GM19452 (cell line): ENCODE data around the gene ADARB2.

Source experiments
- ATAC-seq: cut with Tn5 transposase; IDR thresholded peaks from one replicate; pipeline ENCODE4 v1.9.1; 2021; ENCODE audit not compliant: unreplicated experiment

ADARB2 gene

DNA sequence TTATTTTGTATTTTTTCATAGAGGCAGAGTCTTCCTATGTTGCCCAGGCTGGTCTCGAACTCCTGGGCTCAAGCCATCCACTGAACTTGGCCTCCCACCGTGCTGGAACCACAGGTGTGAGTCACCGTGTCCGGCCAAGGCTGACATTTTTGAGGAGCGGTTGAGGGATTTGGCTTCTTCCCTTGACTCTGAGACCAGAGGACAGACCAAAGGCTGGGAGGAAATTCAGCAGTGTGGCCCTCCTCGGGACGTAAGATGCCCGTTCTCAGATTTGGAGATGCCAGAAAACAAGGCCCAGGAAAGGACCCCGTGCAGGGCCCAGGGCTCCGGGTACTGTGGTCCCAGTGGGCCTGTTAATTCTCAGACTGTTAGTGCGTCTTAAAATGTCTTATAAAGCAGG lies 535.0 kb downstream of the ADARB2 start:
- ATAC-seq = no peak

DNA sequence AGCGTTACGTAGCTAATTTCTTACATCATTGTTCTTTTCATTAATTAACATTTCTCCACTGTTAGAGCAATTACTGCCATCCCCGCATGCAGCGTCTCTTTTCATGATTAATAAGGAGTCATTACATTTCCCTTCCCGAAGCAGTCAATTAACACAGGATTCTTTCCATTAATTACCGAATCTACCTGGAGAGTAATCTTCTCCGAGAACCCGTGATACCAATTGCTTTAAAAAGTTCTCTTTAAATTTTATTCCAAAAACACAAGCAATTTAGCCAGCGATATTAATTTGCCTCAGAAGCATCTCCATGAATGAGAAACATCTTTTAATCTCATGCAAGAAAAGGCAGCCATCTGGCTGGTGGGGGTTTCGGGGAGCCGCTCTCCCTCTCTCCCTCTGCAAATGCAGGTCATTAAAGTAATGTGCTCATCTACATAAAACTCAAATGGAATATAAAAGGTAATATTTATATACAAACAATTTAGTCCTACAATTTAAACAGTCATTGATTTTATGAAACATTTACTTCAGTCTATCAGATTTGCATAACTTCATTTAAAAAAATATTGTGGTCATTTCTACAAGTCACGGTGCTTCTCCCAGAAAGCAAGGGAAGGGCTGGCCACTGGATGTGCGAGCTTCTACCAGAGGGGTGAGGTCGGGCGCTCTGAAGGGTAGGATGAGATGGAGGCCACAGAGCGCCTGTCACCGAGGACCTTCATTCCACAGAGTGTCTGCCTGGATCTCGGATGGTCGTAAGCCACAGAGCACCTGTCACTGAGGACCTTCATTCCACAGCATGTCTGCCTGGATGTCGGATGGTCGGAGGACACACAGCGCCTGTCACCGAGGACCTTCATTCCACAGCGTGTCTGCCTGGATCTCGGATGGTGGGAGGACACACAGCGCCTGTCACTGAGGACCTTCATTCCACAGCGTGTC lies 536.2 kb downstream of the ADARB2 start:
- ATAC-seq = no peak

DNA sequence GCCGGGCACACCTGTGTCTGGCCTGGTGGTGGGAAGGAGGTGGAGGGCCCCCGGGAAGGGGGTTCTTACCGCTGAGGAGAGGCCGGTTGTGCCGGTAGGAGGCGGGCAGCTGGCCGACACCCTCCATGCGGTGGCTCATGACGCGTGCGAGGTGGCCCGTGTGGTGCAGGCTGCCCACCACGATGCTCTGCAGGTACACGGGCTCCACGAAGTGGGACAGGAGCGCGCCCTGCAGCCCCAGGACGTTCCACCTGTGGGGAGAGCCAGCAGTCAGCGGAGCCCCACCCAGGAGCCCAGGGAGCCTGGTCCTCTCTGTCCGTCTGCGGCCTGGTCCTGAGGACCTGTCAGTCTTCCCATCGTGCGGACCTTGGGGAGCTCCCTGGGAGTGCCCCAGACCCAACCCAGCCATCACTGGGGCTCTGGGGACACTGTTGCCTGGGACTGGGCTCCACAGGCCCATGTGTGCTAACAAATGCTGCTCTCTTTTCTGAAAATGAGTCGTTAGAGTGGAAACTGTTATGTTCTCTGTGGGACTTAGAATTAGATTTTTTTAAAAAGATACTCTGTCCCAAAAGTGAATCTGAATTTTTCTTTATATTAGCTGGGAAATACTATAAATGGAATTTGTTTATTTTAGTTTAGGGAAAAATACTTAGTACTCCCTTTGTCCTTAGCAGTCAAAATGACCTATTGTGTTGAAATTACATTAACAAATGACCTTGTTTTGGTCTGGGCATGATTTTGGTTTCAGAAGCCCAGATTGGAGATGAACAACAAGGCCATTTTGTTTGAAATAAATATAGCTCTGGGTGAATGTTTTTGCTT lies 537.2 kb downstream of the ADARB2 start:
- ATAC-seq = no peak

DNA sequence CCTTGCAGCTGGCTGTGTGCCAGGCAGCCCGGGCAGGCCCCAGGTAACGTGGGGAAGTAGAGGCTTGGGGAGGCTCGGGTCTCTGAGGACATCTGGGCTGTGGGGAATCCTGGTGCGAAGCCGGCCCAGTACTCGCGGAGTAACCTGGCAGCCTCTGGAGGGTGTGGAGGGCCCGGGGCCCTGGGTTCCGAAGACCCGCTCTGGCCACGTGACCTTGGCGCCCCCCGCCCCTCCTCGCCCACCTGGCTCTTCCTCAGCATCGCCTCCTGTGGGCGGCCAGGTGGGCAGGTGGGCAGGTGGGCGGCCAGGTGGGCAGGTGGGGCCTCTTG lies 538.0 kb downstream of the ADARB2 start:
- ATAC-seq = no peak

DNA sequence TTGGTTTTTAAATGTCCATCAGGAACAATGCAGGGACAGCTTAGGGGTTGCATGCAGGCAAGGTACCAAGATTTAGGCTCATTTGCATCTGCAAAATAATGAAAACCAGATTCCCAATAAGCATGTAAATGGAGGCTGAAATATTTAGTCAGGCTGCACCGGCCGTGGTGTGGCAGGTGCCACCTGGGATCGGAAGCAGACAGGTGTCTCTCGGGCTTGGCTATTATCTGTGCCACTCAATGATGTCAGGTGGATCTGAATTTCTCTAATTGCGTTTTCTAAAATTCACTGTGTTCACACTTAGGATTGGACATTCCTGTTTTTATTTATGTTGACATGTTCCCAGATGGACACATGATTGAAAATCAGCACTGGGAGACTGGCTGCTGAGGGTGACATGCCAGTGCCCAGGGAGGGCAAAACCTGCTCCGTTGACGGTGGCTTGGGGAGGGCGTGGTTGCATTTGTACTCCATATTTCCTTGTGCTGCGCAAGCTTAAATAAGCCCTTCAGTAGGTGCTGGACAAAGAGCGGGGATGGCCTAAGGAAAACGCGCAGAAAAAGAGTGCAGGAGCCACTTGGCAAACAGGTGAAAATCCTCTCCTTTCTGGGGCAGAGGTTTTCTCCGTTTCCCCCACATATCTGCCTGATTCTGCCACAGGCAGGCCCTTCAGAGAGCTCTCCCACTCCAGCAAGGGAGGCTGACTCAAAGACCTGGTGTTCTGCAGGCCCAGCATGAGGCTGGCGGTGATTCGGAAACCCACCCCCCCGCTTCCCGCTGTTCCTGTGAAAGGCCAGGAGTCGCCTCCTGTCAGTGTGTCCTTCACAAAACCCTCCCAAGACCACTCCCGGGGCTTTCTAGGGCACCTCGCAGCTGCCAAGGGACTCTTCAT lies 538.6 kb downstream of the ADARB2 start:
- no peak for ATAC-seq

DNA sequence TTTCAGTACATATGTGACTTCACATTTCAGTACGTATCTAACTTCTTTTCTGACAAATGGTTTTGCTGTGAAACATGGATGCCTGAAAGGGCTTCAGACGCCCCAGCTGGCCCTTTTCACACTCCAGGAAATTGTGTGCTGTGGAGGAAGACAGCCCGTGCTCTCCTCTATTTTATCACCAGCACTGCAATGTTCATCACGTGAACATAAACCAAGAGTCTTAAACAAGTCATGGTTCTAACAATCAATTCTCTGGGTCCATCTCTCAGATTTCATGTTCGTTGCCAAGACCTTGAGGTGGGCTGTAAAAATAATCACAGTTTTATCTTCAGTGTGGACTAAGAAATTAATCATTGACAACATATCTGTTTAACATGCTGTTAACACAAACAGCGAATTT lies 539.9 kb downstream of the ADARB2 start:
- ATAC-seq = no peak

DNA sequence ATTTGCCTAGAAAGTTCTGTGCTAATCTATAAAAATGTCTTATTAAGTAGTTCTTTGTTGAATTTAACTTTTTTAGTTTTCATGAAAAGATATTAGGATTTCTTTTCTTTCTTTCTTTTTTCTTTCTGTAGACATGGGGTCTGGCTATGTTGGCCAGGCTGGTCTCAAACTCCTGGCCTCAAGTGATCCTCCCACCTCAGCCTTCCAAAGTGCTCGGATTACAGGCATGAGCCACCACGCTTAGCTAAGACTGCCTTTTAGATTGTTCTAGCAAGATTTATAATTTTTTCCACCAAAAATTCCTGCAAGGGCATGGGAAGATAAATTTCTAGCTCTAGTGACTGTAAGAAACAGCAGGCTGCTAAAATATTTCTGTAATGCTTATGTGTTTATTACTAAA lies 540.7 kb downstream of the ADARB2 start:
- ATAC-seq = no peak

DNA sequence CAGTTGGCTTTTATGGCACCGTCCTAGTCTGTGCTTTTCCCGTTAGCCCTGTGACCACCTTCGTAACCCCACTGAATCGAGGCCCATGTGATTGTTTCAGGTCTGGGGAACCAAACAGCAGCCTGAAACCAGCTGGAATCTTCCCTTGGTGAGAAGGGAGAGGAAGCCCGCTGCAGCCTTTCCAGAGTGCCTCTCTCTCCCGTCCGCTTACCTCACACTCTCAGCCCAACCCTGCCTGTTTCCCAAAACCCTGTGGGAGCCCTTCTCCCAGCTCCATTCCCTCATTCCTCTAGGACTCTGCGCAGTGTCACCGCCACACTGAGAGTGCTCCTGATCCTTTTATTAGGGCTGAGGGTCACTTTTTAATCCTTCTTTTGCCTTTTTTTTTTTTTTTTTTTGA lies 541.5 kb downstream of the ADARB2 start:
- no peak for ATAC-seq

DNA sequence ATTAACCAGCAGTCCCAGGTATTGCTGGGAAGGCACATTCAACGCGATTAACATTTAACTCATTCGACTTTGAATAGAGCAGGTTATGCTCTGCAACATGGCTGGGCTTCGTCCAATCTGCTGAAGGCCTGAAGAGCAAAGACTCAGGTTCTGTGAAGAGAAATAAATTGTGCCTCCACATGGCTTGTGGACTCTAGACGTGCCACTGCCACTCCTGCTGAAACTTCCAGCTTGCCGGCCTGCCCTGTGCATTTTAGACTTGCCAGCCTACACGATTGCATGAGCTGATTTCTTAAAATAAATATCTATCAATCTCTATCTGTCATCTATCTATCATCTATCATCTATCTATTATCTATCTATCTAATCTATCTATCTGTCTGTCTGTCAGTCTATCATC lies 543.2 kb downstream of the ADARB2 start:
- ATAC-seq = no peak

DNA sequence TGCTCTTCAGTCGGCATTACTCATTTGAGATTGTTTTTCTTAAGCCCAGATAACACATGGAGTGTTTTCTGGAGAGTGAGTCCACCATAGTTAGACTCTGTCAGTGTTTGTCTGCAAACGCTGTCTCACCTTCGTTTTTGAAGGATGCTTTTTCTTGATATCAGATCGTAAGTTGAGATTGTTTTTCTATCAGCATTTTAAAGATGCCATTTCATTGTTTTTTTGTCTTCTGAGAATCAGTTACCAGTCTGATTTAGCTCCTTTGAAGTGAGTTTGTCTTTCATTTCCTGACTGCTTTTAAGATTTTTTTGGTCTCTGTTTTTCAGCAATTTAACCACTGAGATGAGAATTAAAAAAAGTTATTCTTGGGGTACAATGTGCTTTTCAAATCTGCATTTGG lies 543.8 kb downstream of the ADARB2 start:
- ATAC-seq = no peak

DNA sequence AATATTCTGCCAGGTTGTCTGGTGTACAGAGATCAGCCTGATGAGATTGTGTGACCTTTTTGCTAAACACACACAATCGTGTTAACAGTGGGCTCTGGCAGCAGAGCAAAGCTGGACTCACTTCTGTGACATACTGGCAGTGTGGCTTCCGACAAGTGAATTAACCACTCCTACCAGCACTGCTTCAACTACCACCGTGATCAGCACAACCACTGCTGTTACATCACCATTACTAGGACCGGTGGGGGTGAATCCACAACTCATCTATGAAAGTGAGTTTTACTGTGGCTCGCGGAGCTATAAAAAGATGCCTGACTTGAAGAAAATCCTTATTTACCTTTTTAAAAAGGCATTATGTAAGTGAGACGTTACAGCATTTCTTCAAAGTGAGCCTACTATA lies 545.6 kb downstream of the ADARB2 start:
- no peak for ATAC-seq

DNA sequence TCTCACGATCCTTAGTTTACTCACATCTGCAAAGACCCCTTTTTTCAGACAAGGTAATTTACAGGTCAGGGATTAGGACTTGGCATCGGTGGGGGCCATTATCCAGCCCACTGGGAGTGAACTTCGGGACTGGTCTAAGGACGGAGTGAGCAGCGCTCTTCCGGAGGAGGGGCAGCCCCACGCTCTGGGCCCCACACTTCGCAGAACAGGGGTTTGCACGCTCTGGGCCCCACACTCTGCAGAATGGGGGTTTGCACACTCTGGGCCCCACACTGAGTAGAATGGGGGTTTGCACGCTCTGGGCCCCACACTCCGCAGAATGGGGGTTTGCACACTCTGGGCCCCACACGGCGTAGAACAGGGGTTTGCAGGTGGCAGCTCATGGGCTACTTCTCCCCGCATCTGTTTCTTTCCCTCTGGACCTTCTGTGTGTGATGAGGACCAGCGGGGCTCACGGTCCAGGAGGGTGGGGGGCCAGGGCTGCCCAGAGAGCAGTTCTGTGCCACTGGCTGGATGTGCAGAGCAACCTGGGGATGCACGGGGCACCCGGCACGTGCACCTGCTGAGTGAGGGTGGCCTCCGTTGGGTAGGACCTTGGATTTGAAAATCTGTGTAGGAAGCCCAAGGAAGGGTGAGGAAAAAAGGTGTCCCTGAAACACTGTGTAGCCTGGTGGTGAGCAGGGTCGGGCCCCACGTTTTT lies 546.4 kb downstream of the ADARB2 start:
- ATAC-seq = no peak

DNA sequence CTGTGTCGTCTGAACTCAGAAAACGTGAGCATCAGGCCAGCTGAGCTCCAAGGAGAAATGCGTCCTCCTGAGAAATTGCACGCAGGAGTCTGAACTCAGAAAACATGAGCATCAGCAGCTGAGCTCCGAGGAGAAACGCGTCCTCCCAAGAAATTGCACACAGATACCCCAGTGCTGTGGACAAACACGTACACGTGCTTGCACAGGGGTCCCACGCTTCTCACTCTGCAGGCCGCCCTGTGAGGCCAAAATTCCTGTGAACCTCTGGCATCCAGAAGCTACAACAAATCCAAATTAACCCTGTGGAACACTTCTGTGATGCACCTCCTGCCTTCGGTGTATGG lies 547.3 kb downstream of the ADARB2 start:
- no peak for ATAC-seq

DNA sequence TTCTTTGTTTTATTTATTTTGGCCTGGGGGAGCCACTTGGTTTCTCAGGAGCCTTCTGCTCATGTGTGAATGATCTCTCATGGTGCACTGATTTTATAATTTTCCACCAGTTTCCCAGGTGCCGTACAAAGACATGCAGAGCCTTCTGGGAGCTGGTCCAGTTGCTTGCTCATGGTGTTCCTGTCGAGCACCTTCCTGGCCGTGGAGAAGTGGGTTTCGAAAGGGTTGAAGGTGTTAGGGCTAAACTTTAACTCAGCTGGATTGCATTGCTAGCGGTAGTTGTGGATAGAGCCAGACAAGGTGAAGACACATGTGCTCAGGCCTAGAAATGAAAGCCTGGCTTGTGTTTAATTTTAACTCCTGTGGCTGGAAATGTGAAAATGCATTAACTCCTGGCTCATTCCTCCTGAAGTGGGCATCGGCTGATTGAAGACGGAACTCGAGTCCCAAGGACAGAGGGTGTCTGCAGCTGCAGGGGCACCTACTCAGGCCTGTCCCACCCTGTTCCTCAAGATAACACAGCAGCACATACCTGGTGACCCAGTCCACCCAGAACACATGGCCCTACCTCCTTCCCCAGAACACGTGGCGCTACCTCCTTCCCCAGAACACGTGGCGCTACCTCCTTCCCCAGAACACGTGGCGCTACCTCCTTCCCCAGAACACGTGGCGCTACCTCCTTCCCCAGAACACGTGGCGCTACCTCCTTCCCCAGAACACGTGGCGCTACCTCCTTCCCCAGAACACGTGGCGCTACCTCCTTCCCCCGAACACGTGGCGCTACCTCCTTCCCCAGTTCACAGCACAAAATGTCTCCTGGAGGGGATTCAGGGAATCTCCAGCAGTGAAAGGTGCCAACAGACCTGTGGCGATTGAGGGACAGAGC lies 547.9 kb downstream of the ADARB2 start:
- ATAC-seq = no peak

DNA sequence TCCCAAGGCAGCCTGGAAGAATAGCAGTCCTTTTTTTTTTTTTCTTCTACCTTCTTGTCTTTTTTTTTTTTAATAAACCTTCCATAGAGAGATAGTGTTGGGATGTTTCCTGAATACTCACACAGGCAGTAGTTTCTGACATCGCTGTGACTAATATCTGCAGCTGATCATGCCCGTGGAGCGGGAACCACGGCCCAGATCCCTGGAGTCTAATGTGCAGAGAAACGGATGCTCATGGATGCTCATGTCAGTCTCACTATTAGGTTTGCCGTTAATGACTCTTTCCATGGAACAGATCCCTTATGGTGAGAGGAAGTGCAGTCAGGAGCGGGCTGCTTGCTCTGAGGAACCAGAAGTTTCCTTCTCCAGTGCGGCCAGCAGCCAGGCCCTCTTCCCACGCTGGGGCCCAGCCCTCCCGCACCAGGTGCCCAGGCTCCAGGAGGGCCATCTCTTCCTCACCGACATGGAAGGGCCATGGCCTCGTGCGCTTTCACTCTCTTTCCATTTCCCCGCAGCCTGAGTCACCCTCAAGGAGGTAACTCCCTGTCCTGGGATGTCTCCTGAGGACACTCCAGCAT lies 548.7 kb downstream of the ADARB2 start:
- no peak for ATAC-seq

DNA sequence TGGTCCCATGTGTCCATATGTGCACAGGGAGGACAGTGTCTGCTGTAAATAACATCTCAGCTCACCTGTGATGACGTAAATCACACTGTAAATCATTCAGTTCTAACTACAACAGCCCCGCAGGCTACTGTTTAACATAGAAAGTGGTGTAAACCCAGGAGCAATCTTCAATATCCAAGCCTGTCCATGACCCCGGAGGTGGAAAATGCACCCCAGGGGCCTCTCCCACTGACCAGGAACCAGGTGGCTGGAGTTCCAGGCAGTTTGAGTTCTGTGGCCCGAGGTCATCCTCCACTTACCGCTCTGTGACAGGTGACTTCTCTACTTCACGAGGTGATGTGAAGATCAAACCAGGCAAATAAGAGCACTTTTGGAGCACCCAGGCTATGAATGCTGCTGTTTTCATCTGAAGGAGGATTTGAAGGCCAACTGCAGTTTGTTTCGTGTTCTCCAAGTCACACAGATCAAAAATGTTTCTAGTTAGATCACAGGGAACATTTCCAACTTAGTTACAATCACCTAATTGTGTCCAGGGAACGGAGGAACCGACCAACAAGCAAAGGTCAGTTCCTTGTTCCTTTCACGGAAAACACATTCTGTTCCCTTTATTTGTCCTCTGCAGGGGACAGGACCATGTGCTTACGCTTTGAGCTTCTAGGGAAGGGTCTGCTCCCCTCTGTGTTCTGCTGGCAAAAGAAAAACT lies 549.3 kb downstream of the ADARB2 start:
- ATAC-seq = no peak

DNA sequence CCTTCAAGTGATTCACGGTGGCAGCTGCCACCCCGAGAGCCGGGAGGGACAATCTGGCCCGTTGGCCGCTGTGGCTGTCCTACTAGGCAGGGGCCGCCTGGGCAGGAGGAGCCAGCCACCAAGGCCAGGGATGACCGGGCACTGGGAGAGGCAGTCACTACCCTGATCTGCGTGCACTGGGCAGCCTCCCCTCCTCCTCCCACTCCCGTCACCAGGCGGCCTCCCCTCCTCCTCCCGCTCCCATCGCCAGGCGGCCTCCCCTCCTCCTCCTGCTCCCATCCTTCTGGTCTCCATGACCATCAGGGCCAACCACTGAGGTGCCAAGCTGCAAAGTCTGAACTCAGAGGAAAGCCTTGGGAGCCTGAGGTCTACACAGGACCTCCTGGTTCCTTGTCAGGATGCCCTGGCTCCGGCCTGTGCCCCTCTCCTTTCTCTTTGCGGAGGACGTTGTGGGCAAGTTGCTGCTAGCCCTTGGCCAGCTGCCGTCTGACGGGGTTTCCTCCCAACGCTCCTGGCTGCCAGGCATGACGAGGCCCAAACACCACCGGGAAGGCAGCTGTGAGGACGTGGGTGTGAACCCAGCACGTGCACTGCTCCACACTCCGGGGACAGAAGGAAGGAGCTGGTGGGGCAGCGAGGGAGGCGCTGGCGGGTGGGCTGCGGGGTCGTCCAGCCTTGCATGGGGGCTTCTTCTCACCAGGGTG lies 550.0 kb downstream of the ADARB2 start:
- no peak for ATAC-seq

DNA sequence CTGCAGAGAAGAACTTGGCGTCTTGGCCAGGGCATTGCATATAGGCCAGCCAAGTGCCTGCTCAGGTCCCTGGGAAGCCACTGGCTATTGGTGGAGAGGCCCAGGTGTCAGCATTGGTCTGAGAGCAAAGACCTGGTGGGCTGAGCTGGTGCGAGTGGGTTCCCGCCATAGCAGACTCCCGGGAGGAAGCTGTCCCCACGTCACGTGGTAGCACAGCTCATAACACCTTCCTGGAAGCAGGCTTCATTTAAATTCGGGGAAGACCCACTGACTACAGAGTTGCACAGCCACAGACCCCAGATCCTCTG lies 550.7 kb downstream of the ADARB2 start:
- no peak for ATAC-seq
